Mammary epithelial cell (primary cell): ENCODE data around the gene ASB6.

Experiments used
- EZH2 ChIP-seq: IDR thresholded peaks from 2 replicates; pipeline ENCODE4 v1.6.1; 2012; ENCODE audit warnings: low read length, inconsistent platforms, borderline replicate concordance
- TF ChIP-seq, protein P1 (sequence below), 2 donors: IDR thresholded peaks in 1 of 2; conservative IDR thresholded peaks in 1 of 2; 2 replicates each; pipeline ENCODE4 v1.5.1; 2011 to 2012; ENCODE audit warnings: inconsistent platforms in 2 of 2, low read length in 2 of 2, mild to moderate bottlenecking in 2 of 2, control low read depth in 1 of 2, low read depth in 1 of 2; ENCODE audit not compliant: insufficient read depth in 1 of 2; ENCODE audit errors: extremely low read depth in 1 of 2

DNA sequence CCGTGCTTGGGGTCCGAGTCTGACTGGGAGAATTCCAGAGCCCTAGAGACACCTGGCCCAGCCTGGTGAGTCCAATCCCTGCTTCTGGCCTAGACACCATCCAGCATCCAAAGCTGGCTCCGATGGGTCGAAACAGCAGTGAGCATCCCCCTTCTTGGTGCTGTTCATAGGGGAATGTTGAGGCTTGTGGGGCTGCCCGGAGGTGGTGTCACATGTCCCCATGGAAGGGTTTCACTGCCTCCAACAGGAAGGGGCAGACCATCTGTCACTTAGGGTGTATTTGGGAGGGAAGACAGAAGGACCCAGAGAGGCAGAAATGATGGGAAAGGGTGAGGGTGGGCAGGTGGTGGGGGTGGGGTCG lies 34.9 kb downstream of the ASB6 start:
- TF ChIP-seq, protein P1, sequence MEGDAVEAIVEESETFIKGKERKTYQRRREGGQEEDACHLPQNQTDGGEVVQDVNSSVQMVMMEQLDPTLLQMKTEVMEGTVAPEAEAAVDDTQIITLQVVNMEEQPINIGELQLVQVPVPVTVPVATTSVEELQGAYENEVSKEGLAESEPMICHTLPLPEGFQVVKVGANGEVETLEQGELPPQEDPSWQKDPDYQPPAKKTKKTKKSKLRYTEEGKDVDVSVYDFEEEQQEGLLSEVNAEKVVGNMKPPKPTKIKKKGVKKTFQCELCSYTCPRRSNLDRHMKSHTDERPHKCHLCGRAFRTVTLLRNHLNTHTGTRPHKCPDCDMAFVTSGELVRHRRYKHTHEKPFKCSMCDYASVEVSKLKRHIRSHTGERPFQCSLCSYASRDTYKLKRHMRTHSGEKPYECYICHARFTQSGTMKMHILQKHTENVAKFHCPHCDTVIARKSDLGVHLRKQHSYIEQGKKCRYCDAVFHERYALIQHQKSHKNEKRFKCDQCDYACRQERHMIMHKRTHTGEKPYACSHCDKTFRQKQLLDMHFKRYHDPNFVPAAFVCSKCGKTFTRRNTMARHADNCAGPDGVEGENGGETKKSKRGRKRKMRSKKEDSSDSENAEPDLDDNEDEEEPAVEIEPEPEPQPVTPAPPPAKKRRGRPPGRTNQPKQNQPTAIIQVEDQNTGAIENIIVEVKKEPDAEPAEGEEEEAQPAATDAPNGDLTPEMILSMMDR (conservative IDR thresholded peaks at IDR 0.05 in 1 of 2, IDR thresholded peaks at IDR 0.05 in 1 of 2; ENCODE audit: extremely low read depth in 1 of 2, insufficient read depth in 1 of 2, low read depth in 1 of 2, low read length in 2 of 2), result no peak
- TF ChIP-seq EZH2, result no peak
